DOHH2 (cell line): ENCODE measurements around the gene KRTAP3-2.

ENCODE experiments used
- H3F3A ChIP-seq: fragments of 200-600 bp; sonication (generic), shearing (Covaris generic); 2 replicates; pipeline ENCODE4 v1.6.0; 2016; ENCODE audit warnings: antibody characterized with exemption, mild to moderate bottlenecking; ENCODE audit not compliant: control insufficient read depth, insufficient read depth
- H3K27ac ChIP-seq: fragments of 200-600 bp; sonication (generic); 2 replicates; pipeline ENCODE4 v1.5.1; 2014; ENCODE audit warnings: low read depth, mild to moderate bottlenecking, low read length, moderate library complexity
- H3K27me3 ChIP-seq: fragments of 200-600 bp; sonication (generic); 2 replicates; pipeline ENCODE4 v1.6.1; 2014; ENCODE audit warnings: mild to moderate bottlenecking, low read length, mixed read lengths; ENCODE audit not compliant: control insufficient read depth
- H3K36me3 ChIP-seq: fragments of 200-600 bp; sonication (generic); 2 replicates; pipeline ENCODE4 v1.6.1; 2014; ENCODE audit warnings: mild to moderate bottlenecking, low read length, moderate library complexity, mixed read lengths; ENCODE audit not compliant: control insufficient read depth
- H3K4me1 ChIP-seq: fragments of 200-600 bp; sonication (generic); 2 replicates; pipeline ENCODE4 v1.6.1; 2014; ENCODE audit warnings: mild to moderate bottlenecking, low read length, mixed read lengths; ENCODE audit not compliant: control insufficient read depth
- H3K4me2 ChIP-seq: fragments of 200-600 bp; sonication (generic); 2 replicates; pipeline ENCODE4 v1.6.0; 2014; ENCODE audit warnings: mild to moderate bottlenecking, low read length, moderate library complexity
- H3K4me3 ChIP-seq: fragments of 200-600 bp; sonication (generic); 2 replicates; pipeline ENCODE4 v1.5.1; 2014; ENCODE audit warnings: mild to moderate bottlenecking, low read length, mixed read lengths
- H3K79me2 ChIP-seq: fragments of 200-600 bp; sonication (generic); 2 replicates; pipeline ENCODE4 v1.6.1; 2014; ENCODE audit warnings: mild to moderate bottlenecking, low read length, mixed read lengths; ENCODE audit not compliant: control insufficient read depth
- H3K9me2 ChIP-seq: fragments of 200-600 bp; sonication (generic); replicated peaks from 2 replicates; pipeline ENCODE4 v1.6.1; 2014; ENCODE audit warnings: mild to moderate bottlenecking, low read length, mixed read lengths; ENCODE audit not compliant: control insufficient read depth
- H3K9me3 ChIP-seq: fragments of 200-600 bp; sonication (generic); 2 replicates; pipeline ENCODE4 v1.6.1; 2014; ENCODE audit warnings: antibody characterized with exemption, low read length, mixed read lengths; ENCODE audit not compliant: control insufficient read depth, insufficient read depth
- H4K20me1 ChIP-seq: fragments of 200-600 bp; sonication (generic); 2 replicates; pipeline ENCODE4 v1.6.0; 2014; ENCODE audit warnings: low read depth, mild to moderate bottlenecking, antibody characterized with exemption, low read length, moderate library complexity; ENCODE audit not compliant: control insufficient read depth, insufficient read depth
- EZH2phosphoT487 ChIP-seq: fragments of 200-600 bp; sonication (generic); IDR thresholded peaks from 2 replicates; pipeline ENCODE4 v1.6.1; 2017; ENCODE audit warnings: borderline replicate concordance, mild to moderate bottlenecking, antibody characterized with exemption, low read length, moderate library complexity, mixed read lengths
- TF ChIP-seq, protein P1 (sequence below): fragments of 200-600 bp; sonication (generic); IDR thresholded peaks from one replicate; pipeline ENCODE4 v1.5.1; 2014; ENCODE audit warnings: antibody characterized with exemption, mild to moderate bottlenecking, low read depth, low read length; ENCODE audit not compliant: poor library complexity, severe bottlenecking

The KRTAP3-2 gene

DNA sequence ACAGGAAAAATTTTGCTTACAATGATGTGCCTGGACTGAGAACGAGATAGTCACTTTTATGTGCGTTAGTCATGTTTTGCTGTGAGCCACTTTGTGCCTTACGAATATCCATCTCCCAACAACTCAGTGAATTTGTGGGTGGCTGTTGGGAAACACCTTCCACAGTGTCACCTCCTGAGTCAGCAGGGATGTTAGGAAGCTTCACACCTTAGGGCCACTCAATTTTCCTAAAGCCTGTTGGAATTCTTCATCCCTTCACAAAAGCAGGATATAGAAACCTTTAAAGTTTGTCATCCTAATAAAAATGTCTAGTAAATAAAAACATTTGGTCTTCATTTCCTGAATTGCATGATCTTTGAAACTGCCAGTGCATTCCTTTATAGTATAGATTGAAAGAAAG is 13.5 kb upstream of the KRTAP3-2 start:
- Histone ChIP-seq H3K9me3 (no peaks in the 10 kb centered on the region), H3K79me2 (no peaks in the 10 kb centered on the region), H3F3A (no peaks in the 10 kb centered on the region), H3K36me3 (no peaks in the 10 kb centered on the region), H3K4me2 (no peak overlapping the region), H3K4me1 (no peaks in the 10 kb centered on the region), H4K20me1 (no peaks in the 10 kb centered on the region), H3K27me3 (no peaks in the 10 kb centered on the region), H3K27ac (no peak overlapping the region), H3K4me3 (no peak overlapping the region), H3K9me2 (no peaks in the 10 kb centered on the region)
- TF ChIP-seq EZH2phosphoT487: no peak
- TF ChIP-seq, protein P1, sequence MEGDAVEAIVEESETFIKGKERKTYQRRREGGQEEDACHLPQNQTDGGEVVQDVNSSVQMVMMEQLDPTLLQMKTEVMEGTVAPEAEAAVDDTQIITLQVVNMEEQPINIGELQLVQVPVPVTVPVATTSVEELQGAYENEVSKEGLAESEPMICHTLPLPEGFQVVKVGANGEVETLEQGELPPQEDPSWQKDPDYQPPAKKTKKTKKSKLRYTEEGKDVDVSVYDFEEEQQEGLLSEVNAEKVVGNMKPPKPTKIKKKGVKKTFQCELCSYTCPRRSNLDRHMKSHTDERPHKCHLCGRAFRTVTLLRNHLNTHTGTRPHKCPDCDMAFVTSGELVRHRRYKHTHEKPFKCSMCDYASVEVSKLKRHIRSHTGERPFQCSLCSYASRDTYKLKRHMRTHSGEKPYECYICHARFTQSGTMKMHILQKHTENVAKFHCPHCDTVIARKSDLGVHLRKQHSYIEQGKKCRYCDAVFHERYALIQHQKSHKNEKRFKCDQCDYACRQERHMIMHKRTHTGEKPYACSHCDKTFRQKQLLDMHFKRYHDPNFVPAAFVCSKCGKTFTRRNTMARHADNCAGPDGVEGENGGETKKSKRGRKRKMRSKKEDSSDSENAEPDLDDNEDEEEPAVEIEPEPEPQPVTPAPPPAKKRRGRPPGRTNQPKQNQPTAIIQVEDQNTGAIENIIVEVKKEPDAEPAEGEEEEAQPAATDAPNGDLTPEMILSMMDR: no peak

DNA sequence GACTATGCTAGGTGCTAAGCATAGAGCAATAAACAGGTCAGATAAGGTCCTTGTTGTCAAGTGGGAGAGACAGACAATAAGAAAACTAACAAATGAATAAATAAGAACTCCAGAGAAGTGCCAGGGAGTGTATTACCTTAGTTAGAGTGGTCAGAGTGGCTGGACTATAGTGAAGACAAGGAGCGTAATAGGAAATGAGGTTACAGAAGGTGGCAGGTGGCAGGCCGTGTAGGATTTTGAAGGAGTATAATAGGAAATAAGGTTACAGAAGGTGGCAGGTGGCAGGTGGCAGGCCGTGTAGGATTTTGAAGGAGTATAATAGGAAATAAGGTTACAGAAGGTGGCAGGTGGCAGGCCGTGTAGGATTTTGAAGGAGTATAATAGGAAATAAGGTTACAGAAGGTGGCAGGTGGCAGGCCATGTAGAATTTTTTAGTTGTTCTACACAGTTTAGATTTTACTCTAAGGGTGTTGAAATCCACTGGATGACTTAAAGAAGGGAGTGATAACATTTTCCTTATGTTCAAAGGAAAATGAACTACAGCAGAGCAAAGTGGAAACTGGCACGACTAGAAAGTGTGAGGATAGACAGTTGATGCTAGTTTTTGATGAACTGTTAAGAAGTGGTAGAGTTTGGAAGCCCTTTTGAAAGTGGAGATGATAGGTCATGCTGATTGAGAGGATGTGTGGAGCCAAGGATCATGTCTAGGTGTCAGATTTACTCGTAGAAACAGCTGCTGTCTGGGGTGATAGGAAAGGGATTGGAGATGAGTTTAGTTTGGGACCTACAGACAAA is 12.8 kb upstream of the KRTAP3-2 start:
- Histone ChIP-seq H3K9me2 (no peaks in the 10 kb centered on the region), H3K4me1 (no peaks in the 10 kb centered on the region), H3K27me3 (no peaks in the 10 kb centered on the region), H4K20me1 (no peaks in the 10 kb centered on the region), H3K79me2 (no peaks in the 10 kb centered on the region), H3K36me3 (no peaks in the 10 kb centered on the region), H3K4me2 (no peak overlapping the region), H3K4me3 (no peak overlapping the region), H3F3A (no peaks in the 10 kb centered on the region), H3K27ac (no peak overlapping the region), H3K9me3 (no peaks in the 10 kb centered on the region)
- TF ChIP-seq, protein P1: no peak
- no peak for TF ChIP-seq EZH2phosphoT487

DNA sequence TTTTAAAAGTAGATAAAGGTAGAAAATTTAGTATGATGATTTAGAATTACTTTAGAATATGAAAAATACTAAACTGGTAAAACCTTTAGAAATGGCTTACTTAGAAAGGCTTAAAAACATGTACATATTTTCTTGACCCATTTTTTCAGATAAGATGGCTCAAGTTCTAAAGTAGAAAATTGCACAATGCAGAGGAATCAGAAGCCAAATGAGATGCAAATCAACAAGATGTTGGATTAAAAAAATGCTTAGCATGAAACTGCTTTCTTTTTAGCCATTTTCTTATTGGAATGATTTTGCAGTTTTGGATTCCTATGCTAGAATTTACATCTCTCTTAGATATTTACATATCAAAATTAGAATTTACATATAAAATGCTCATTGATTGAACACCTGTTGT is 10.7 kb upstream of the KRTAP3-2 start:
- TF ChIP-seq, protein P1: no peak
- TF ChIP-seq EZH2phosphoT487: no peak
- Histone ChIP-seq H3K9me3 (no peaks in the 10 kb centered on the region), H3K27me3 (no peaks in the 10 kb centered on the region; the same call in 1 of the 2 replicates), H3K36me3 (no peaks in the 10 kb centered on the region), H3K79me2 (no peaks in the 10 kb centered on the region), H3K9me2 (no peaks in the 10 kb centered on the region), H3K27ac (no peak overlapping the region), H3K4me3 (no peak overlapping the region), H3K4me2 (no peak overlapping the region), H3K4me1 (no peaks in the 10 kb centered on the region), H4K20me1 (no peaks in the 10 kb centered on the region), H3F3A (no peaks in the 10 kb centered on the region)
